B cell (primary cell): ENCODE measurements around the gene GFPT2. TPM values are rescaled to one million over a fixed set of nuclear protein-coding genes. Genes with fewer than 3 reads are reported as not detected.

Experiments
- ATAC-seq: fragments of 200-7000 bp; cut with Tn5 transposase; one replicate; pipeline ENCODE4 v1.10.0; 2021; ENCODE audit warnings: low read depth, mild to moderate bottlenecking, moderate number of reproducible peaks, moderate library complexity
- CTCF ChIA-PET: fragments of 350-600 bp; sonication (Branson Sonifier 250); formaldehyde crosslinking; loops from one replicate; lab custom pipeline; 2021; ENCODE audit warnings: antibody characterized with exemption, inconsistent platforms; lab: Charles Lee
- POLR2A ChIA-PET: fragments of 350-600 bp; sonication (Branson Sonifier 250); formaldehyde crosslinking; loops from one replicate; lab custom pipeline; 2021; ENCODE audit warnings: antibody characterized with exemption; lab: Charles Lee
- DNase-seq: peaks from one replicate; pipeline ENCODE4 v3.0.0; 2013
- H2AFZ ChIP-seq: 2 replicates; pipeline ENCODE4 v1.6.1; 2012; ENCODE audit warnings: mild to moderate bottlenecking, low read depth, low read length; ENCODE audit not compliant: insufficient read depth, poor library complexity, severe bottlenecking
- H3K27ac ChIP-seq, 2 donors: 1 replicate in 1 of 2; 2 replicates in 1 of 2; pipeline ENCODE4 v1.5.1; 2012 to 2013; ENCODE audit warnings: low read length in 2 of 2, mild to moderate bottlenecking in 2 of 2, moderate library complexity in 1 of 2
- H3K27me3 ChIP-seq, 4 experiments: fragments of 200-600 bp in 1 of 4; sonication (generic) in 1 of 4; replicated peaks in 1 of 4; 1 replicate in 2 of 4; 2 replicates in 2 of 4; pipeline versions ENCODE4 v1.6.1 to v1.7.0; 2013 to 2016; ENCODE audit warnings: low read length in 3 of 4, mild to moderate bottlenecking in 2 of 4, mixed read lengths in 1 of 4, moderate library complexity in 1 of 4; ENCODE audit not compliant: insufficient read depth in 4 of 4, control insufficient read depth in 3 of 4; ENCODE audit errors: control extremely low read depth in 1 of 4
- H3K36me3 ChIP-seq, 2 experiments: replicated peaks in 1 of 2; 1 replicate in 1 of 2; 2 replicates in 1 of 2; pipeline versions ENCODE4 v1.6.1 to v1.7.1; 2013; ENCODE audit warnings: low read length in 1 of 2; ENCODE audit not compliant: insufficient read depth in 2 of 2, control insufficient read depth in 1 of 2; ENCODE audit errors: control extremely low read depth in 1 of 2, extremely low read depth in 1 of 2
- H3K4me1 ChIP-seq, 2 donors: fragments of 200-600 bp in 1 of 2; sonication (generic) in 1 of 2; 1 replicate in 1 of 2; 2 replicates in 1 of 2; pipeline versions ENCODE4 v1.5.1 to v1.6.1; 2013 to 2017; ENCODE audit warnings: low read length in 2 of 2; ENCODE audit not compliant: control insufficient read depth in 2 of 2, insufficient read depth in 2 of 2
- H3K4me2 ChIP-seq: replicated peaks from 2 replicates; pipeline ENCODE3; 2012; ENCODE audit warnings: mild to moderate bottlenecking, low read depth, low read length; ENCODE audit not compliant: poor library complexity, severe bottlenecking
- H3K4me3 ChIP-seq, 5 experiments: fragments of 200-600 bp in 1 of 5; sonication (generic) in 1 of 5; 1 replicate in 3 of 5; 2 replicates in 2 of 5; pipeline versions ENCODE4 v1.5.1 to v1.7.0; 2011 to 2016; ENCODE audit warnings: low read length in 4 of 5, mild to moderate bottlenecking in 4 of 5, low read depth in 2 of 5, control low read depth in 1 of 5, moderate library complexity in 1 of 5; ENCODE audit not compliant: insufficient read depth in 1 of 5; ENCODE audit errors: control extremely low read depth in 1 of 5, extremely low read depth in 1 of 5
- H3K79me2 ChIP-seq: fragments of 200-600 bp; sonication (generic); one replicate; pipeline ENCODE4 v1.6.0; 2016; ENCODE audit warnings: low read length; ENCODE audit not compliant: control insufficient read depth, insufficient read depth
- H3K9ac ChIP-seq: fragments of 200-600 bp; sonication (generic); 2 replicates; pipeline ENCODE4 v1.6.1; 2017; ENCODE audit warnings: mild to moderate bottlenecking, low read length, moderate library complexity
- H3K9me3 ChIP-seq, 3 donors: one replicate each; pipeline versions ENCODE4 v1.6.1 to v1.7.1; 2013; ENCODE audit warnings: low read length in 2 of 3; ENCODE audit not compliant: control insufficient read depth in 2 of 3, insufficient read depth in 1 of 3; ENCODE audit errors: control extremely low read depth in 1 of 3
- H4K20me1 ChIP-seq: 2 replicates; pipeline ENCODE4 v1.6.0; 2012; ENCODE audit warnings: mild to moderate bottlenecking, low read length; ENCODE audit not compliant: insufficient read depth, control insufficient read depth, poor library complexity, severe bottlenecking
- H3K27ac Mint-ChIP-seq: one replicate; pipeline ENCODE4 v1.8.0; 2021; ENCODE audit warnings: mixed read lengths
- H3K27me3 Mint-ChIP-seq: one replicate; pipeline ENCODE4 v1.8.0; 2021; ENCODE audit warnings: mixed read lengths
- H3K4me1 Mint-ChIP-seq: one replicate; pipeline ENCODE4 v1.8.0; 2021; ENCODE audit warnings: mixed read lengths
- H3K4me3 Mint-ChIP-seq: one replicate; pipeline ENCODE4 v1.8.0; 2021; ENCODE audit warnings: mixed read lengths
- H3K9me3 Mint-ChIP-seq: one replicate; pipeline ENCODE4 v1.8.0; 2022; ENCODE audit warnings: mixed read lengths; ENCODE audit not compliant: insufficient read depth
- EZH2 ChIP-seq: IDR thresholded peaks from 2 replicates; pipeline ENCODE4 v1.6.1; 2012; ENCODE audit warnings: borderline replicate concordance, low read depth, mild to moderate bottlenecking, moderate library complexity, low read length; ENCODE audit not compliant: insufficient read depth, poor library complexity, severe bottlenecking
- WGBS: methylation state at CpG from one replicate; pipeline ENCODE4 v1.1.5; 2013; ENCODE audit warnings: missing lambda C conversion rate; ENCODE audit not compliant: insufficient coverage; 5-methylcytosine and 5-hydroxymethylcytosine counted together
- intact Hi-C: fragments of 100-400 bp; cut with micrococcal nuclease; formaldehyde crosslinking; loops from one replicate; pipeline ENCODE4 v1.10.0; 2022
- polyA plus RNA-seq: library from polyadenylated mRNA; depleted of rRNA; stranded (reverse); fragments of >200 nt; gene quantifications from 2 replicates; pipeline ENCODE4 v1.2.3, GENCODE V29; 2012
- total RNA-seq, 2 donors: library from RNA; stranded (reverse); fragments of 120-200 nt in 1 of 2; gene quantifications; 1 replicate in 1 of 2; 2 replicates in 1 of 2; pipeline versions ENCODE4 v1.2.3 to v1.2.4, GENCODE V29; 2013 to 2022
- TF ChIP-seq, protein P1 (sequence below): fragments of 200-600 bp; IDR thresholded peaks from one replicate; pipeline ENCODE4 v1.8.0; 2022; ENCODE audit warnings: antibody characterized with exemption, mild to moderate bottlenecking

The GFPT2 gene
- total and polyA plus RNA-seq, 2 donors (not counting 1 experiment from before 2014, with no cell fraction given): 0.03 to 2.8 TPM

DNA sequence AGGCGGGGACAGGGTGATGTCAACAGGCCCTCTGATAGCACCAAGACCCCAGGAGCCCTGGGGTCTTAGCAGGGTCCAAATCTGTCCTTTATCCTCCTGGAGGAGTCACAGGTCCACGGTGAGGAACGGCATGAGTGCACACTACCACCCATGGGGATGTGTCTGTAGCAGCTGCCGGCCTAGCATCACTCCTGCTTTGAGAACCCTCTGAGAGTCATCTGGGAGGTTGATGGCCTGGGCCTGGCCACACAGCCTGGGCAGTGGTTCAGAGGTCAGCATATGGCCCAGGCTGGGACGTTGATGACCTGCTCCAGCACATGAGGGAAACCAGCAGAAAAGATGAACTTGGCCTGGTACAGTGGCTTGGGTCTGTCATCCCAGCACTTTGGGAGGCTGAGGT is 1.8 kb upstream of the GFPT2 start:
- no peak overlapping the region for H3K27ac ChIP-seq
- H4K20me1 ChIP-seq: no peaks in the 10 kb centered on the region
- H3K4me1 ChIP-seq: peaks cover 21 to 23% of the 10 kb centered on the region in 2 donors
- no peak overlapping the region for H3K4me3 ChIP-seq
- Mint-ChIP-seq H3K27me3 (peaks cover 42% of the 10 kb centered on the region), H3K4me3 (peak overlapping the region; percentile 70), H3K27ac (no peak overlapping the region), H3K4me1 (peaks cover 9% of the 10 kb centered on the region), H3K9me3 (no peaks in the 10 kb centered on the region)
- intact Hi-C loops: no loop called here
- no peak for DNase-seq
- H2AFZ ChIP-seq: no peak overlapping the region
- TF ChIP-seq, protein P1, sequence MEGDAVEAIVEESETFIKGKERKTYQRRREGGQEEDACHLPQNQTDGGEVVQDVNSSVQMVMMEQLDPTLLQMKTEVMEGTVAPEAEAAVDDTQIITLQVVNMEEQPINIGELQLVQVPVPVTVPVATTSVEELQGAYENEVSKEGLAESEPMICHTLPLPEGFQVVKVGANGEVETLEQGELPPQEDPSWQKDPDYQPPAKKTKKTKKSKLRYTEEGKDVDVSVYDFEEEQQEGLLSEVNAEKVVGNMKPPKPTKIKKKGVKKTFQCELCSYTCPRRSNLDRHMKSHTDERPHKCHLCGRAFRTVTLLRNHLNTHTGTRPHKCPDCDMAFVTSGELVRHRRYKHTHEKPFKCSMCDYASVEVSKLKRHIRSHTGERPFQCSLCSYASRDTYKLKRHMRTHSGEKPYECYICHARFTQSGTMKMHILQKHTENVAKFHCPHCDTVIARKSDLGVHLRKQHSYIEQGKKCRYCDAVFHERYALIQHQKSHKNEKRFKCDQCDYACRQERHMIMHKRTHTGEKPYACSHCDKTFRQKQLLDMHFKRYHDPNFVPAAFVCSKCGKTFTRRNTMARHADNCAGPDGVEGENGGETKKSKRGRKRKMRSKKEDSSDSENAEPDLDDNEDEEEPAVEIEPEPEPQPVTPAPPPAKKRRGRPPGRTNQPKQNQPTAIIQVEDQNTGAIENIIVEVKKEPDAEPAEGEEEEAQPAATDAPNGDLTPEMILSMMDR: no peak
- TF ChIP-seq EZH2: no peak
- H3K9ac ChIP-seq: no peak overlapping the region
- ATAC-seq: no peak
- no peaks in the 10 kb centered on the region for H3K79me2 ChIP-seq
- ChIA-PET CTCF (no interaction called here), POLR2A (no interaction called here)
- H3K36me3 ChIP-seq: no peaks in the 10 kb centered on the region
- no peak overlapping the region for H3K4me2 ChIP-seq
- 96% methylated on average over 5 of the region's 5 CpGs for WGBS
- peaks cover 0 to 9% (median 0%) of the 10 kb centered on the region in 3 donors for H3K9me3 ChIP-seq
- H3K27me3 ChIP-seq: peaks cover 0 to 52% (median 27%) of the 10 kb centered on the region in 4 experiments

DNA sequence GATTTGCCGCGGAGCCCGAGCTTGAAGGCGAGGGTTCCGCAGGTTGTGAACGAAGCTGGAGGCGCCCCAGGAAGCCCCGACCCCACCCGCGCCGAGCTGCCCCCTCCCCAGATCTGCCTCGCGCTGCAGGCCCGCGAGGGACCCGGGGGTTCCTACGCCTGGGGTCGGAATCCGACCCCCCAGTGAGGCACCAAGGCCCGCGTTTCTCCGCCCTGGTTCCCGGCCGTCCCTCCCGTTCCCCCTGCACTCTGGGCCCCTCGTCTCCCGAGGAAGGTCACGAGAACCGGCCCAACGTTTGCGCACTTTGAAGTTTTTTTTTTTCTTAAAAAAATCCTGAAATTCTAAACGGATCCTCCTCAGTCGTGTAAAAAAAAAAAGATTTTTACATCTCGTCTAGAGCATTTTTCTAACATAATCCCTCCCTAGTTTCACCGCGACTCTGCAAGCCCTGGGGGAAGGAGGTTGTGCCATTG is 880 bp upstream of the GFPT2 start:
- ChIA-PET CTCF (interaction anchor here (1.3 kb wide), 1 partner anchor 60 kb away, joined by 6 read pairs; no protein-coding TSS in a partner anchor), POLR2A (interaction anchor here (0.5 kb wide), 1 partner anchor 19 kb away, joined by 4 read pairs; no protein-coding TSS in a partner anchor)
- Mint-ChIP-seq H3K27ac (no peak overlapping the region), H3K4me1 (peaks cover 9% of the 10 kb centered on the region), H3K4me3 (peak overlapping the region; percentile 74), H3K9me3 (no peaks in the 10 kb centered on the region), H3K27me3 (peaks cover 47% of the 10 kb centered on the region)
- Histone ChIP-seq H3K4me1 (peaks cover 21 to 23% of the 10 kb centered on the region in 2 donors), H2AFZ (peak overlapping the region; percentile 80), H3K4me3 (peak overlapping the region in 4 of 5 experiments; percentile 41 to 79 (median 69)), H3K79me2 (no peaks in the 10 kb centered on the region), H3K27ac (no peak overlapping the region), H3K9ac (peak overlapping the region; percentile 66), H3K36me3 (no peaks in the 10 kb centered on the region), H3K27me3 (peaks cover 0 to 57% (median 27%) of the 10 kb centered on the region in 4 experiments), H3K4me2 (peak overlapping the region; percentile 97), H4K20me1 (no peaks in the 10 kb centered on the region), H3K9me3 (peaks cover 0 to 9% (median 0%) of the 10 kb centered on the region in 3 donors)
- TF ChIP-seq, protein P1: no peak
- TF ChIP-seq EZH2: no peak
- DNase-seq (no peak), ATAC-seq (no peak)
- under 1% methylated on average over 31 of the region's 36 CpGs for WGBS
- intact Hi-C loops: loop anchor here (1.0 to 2.0 kb wide), 2 partner anchors 62 to 141 kb away; partner anchors contain the start of genes CNOT6 and MAPK9
